Activated naive CD4-positive, alpha-beta T cell (primary cell): ENCODE measurements around the gene EHF.
"Not testable (repeated sequence)": the region's sequence is repeated elsewhere in the genome, so short reads cannot be mapped to it uniquely, and the experiment has no call there.

Source experiments
- DNase-seq, 4 experiments: peaks; one replicate each; lab custom pipeline; 2025; lab: John Stamatoyannopoulos, UW

EHF gene

GRCh38 chr11:34620820-34621792 is at the start of gene EHF:
Gene EHF (plus strand): TSS chr11:34621093. CDS start chr11:34642631, 21,538 bp downstream.
- DNase-seq: no peak

- DNase-seq: no peak
These were observed 47.4 kb upstream of the EHF start for GRCh38 chr11:34573537-34573936.

- DNase-seq: no peak
These were observed 45.6 kb upstream of the EHF start for GRCh38 chr11:34575261-34575660.

GRCh38 chr11:34575671-34576070 is 45.2 kb upstream of the EHF start:
- no peak for DNase-seq

GRCh38 chr11:34576331-34576730 is 44.6 kb upstream of the EHF start:
- DNase-seq: no peak

GRCh38 chr11:34583818-34584217 is 37.1 kb upstream of the EHF start:
- no peak for DNase-seq

GRCh38 chr11:34585304-34585734 is 35.6 kb upstream of the EHF start:
- DNase-seq: no peak

- DNase-seq: no peak
These were observed 35.0 kb upstream of the EHF start for GRCh38 chr11:34585735-34586487.

GRCh38 chr11:34586488-34587281 is 34.2 kb upstream of the EHF start:
- DNase-seq: no peak

GRCh38 chr11:34587282-34587677 is 33.6 kb upstream of the EHF start:
- no peak for DNase-seq

- no peak for DNase-seq
These were observed 32.9 kb upstream of the EHF start for GRCh38 chr11:34588023-34588422.

- DNase-seq: no peak
These were observed 32.2 kb upstream of the EHF start for GRCh38 chr11:34588701-34589100.

- DNase-seq: not testable (repeated sequence)
These were observed 31.7 kb upstream of the EHF start for GRCh38 chr11:34589177-34589576.

- DNase-seq: no peak
These were observed 27.8 kb upstream of the EHF start for GRCh38 chr11:34593085-34593484.

GRCh38 chr11:34594603-34595002 is 26.3 kb upstream of the EHF start:
- no peak for DNase-seq

- no peak for DNase-seq
These were observed 25.5 kb upstream of the EHF start for GRCh38 chr11:34595391-34595790.

- DNase-seq: no peak
These were observed 24.8 kb upstream of the EHF start for GRCh38 chr11:34595960-34596644.

GRCh38 chr11:34599406-34599945 is 21.4 kb upstream of the EHF start:
- DNase-seq: no peak

- DNase-seq: no peak
These were observed 20.4 kb upstream of the EHF start for GRCh38 chr11:34600339-34601084.

GRCh38 chr11:34601085-34601444 is 19.8 kb upstream of the EHF start:
- no peak for DNase-seq

- no peak for DNase-seq
These were observed 19.3 kb upstream of the EHF start for GRCh38 chr11:34601609-34602008.
